B cell (primary cell): Measurements from ENCODE around the gene MTERF2.

Source experiments
- EZH2 ChIP-seq: IDR thresholded peaks from 2 replicates; pipeline ENCODE4 v1.6.1; 2012; ENCODE audit warnings: borderline replicate concordance, low read depth, mild to moderate bottlenecking, moderate library complexity, low read length; ENCODE audit not compliant: insufficient read depth, poor library complexity, severe bottlenecking
- TF ChIP-seq, protein P1 (sequence below): fragments of 200-600 bp; IDR thresholded peaks from one replicate; pipeline ENCODE4 v1.8.0; 2022; ENCODE audit warnings: antibody characterized with exemption, mild to moderate bottlenecking

DNA sequence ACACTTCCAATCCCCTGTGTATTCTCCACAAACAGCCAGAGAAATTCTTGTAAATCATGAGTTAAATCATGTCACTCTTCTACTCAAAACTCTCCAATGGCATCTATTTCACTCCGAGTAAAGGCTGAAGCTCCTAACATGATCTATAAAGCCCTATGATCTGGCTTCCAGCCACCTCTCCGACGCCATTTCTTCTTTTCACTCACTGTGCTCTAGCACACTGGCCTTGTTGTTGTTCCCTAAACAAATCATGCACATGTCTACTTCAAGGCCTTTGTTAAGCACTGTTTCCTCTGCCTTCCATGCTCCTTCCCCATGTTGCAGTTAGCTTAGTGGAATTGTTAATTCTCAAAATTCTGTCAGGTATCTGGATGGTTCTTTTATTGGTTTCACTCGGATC lies 30.1 kb upstream of the MTERF2 start:
- TF ChIP-seq, protein P1, sequence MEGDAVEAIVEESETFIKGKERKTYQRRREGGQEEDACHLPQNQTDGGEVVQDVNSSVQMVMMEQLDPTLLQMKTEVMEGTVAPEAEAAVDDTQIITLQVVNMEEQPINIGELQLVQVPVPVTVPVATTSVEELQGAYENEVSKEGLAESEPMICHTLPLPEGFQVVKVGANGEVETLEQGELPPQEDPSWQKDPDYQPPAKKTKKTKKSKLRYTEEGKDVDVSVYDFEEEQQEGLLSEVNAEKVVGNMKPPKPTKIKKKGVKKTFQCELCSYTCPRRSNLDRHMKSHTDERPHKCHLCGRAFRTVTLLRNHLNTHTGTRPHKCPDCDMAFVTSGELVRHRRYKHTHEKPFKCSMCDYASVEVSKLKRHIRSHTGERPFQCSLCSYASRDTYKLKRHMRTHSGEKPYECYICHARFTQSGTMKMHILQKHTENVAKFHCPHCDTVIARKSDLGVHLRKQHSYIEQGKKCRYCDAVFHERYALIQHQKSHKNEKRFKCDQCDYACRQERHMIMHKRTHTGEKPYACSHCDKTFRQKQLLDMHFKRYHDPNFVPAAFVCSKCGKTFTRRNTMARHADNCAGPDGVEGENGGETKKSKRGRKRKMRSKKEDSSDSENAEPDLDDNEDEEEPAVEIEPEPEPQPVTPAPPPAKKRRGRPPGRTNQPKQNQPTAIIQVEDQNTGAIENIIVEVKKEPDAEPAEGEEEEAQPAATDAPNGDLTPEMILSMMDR: no peak
- no peak for TF ChIP-seq EZH2
